ENCODE measurements around the gene CDC14A.

GRCh38 chr1:100530880-100531487 lies 178.7 kb downstream of the CDC14A start:
- no peak for TF ChIP-seq GATA2 (IDR thresholded peaks at IDR 0.05; ENCODE audit: low read depth, low read length)
- TF ChIP-seq GATA3 (IDR thresholded peaks at IDR 0.05; ENCODE audit: low read depth, low read length), result no peak

Data from SH-SY5Y (cell line).